H9 (cell line): ENCODE data around the gene MACROH2A1. TPM values are rescaled to one million over a fixed set of nuclear protein-coding genes. Genes with fewer than 3 reads are reported as not detected.

Source experiments
- DNase-seq: peaks from one replicate; pipeline ENCODE4 v3.0.0-alpha.2; 2017
- H2AFZ ChIP-seq: one replicate; pipeline ENCODE4 v1.6.1; 2013; ENCODE audit warnings: mild to moderate bottlenecking, low read length, control low read depth, moderate library complexity
- H2AK5ac ChIP-seq: 2 replicates; pipeline ENCODE4 v1.6.1; 2013; ENCODE audit warnings: low read length, control low read depth, mixed read lengths; ENCODE audit not compliant: insufficient read length
- H2BK120ac ChIP-seq: one replicate; pipeline ENCODE4 v1.6.1; 2013; ENCODE audit warnings: low read depth, mild to moderate bottlenecking, low read length, control low read depth, inconsistent platforms; ENCODE audit not compliant: poor library complexity, severe bottlenecking
- H2BK12ac ChIP-seq: 2 replicates; pipeline ENCODE4 v1.6.1; 2013; ENCODE audit warnings: low read length, control low read depth, mixed read lengths, low read depth; ENCODE audit not compliant: insufficient read length
- H2BK15ac ChIP-seq: 2 replicates; pipeline ENCODE4 v1.6.1; 2013; ENCODE audit warnings: low read depth, low read length, control low read depth
- H2BK20ac ChIP-seq: one replicate; pipeline ENCODE4 v1.6.1; 2013; ENCODE audit warnings: low read depth, mild to moderate bottlenecking, low read length, control low read depth, inconsistent platforms; ENCODE audit not compliant: poor library complexity, severe bottlenecking
- H2BK5ac ChIP-seq: 2 replicates; pipeline ENCODE4 v1.6.1; 2013; ENCODE audit warnings: low read length, control low read depth, mixed read lengths; ENCODE audit not compliant: insufficient read length
- H3K14ac ChIP-seq: 2 replicates; pipeline ENCODE4 v1.6.1; 2013; ENCODE audit warnings: low read length, control low read depth; ENCODE audit not compliant: insufficient read depth
- H3K18ac ChIP-seq: 2 replicates; pipeline ENCODE4 v1.6.1; 2013; ENCODE audit warnings: low read depth, mild to moderate bottlenecking, mixed read lengths, low read length, control low read depth; ENCODE audit not compliant: insufficient read length
- H3K23ac ChIP-seq: 2 replicates; pipeline ENCODE4 v1.6.1; 2013; ENCODE audit warnings: low read length, control low read depth, mixed read lengths, low read depth; ENCODE audit not compliant: insufficient read length
- H3K23me2 ChIP-seq: 2 replicates; pipeline ENCODE4 v1.6.1; 2013; ENCODE audit warnings: low read depth, mild to moderate bottlenecking, mixed read lengths, low read length, control low read depth; ENCODE audit not compliant: insufficient read length, poor library complexity, severe bottlenecking
- H3K27ac ChIP-seq: 2 replicates; pipeline ENCODE4 v1.5.1; 2013; ENCODE audit warnings: low read length, control low read depth, mixed read lengths, low read depth; ENCODE audit not compliant: insufficient read length
- H3K27me3 ChIP-seq: 2 replicates; pipeline ENCODE4 v1.6.1; 2013; ENCODE audit warnings: low read length, control low read depth, inconsistent platforms; ENCODE audit not compliant: insufficient read depth
- H3K4ac ChIP-seq: 2 replicates; pipeline ENCODE4 v1.6.1; 2013; ENCODE audit warnings: low read depth, mild to moderate bottlenecking, control low read depth, inconsistent platforms, low read length, moderate library complexity
- H3K4me1 ChIP-seq: 2 replicates; pipeline ENCODE4 v1.6.1; 2013; ENCODE audit warnings: low read length, control low read depth, inconsistent platforms; ENCODE audit not compliant: insufficient read depth
- H3K4me2 ChIP-seq: 2 replicates; pipeline ENCODE4 v1.6.1; 2013; ENCODE audit warnings: low read length, control low read depth, mixed read lengths; ENCODE audit not compliant: insufficient read length, insufficient read depth
- H3K56ac ChIP-seq: 2 replicates; pipeline ENCODE4 v1.6.1; 2013; ENCODE audit warnings: low read depth, mild to moderate bottlenecking, mixed read lengths, low read length, control low read depth; ENCODE audit not compliant: insufficient read length
- H3K79me1 ChIP-seq: 2 replicates; pipeline ENCODE4 v1.6.1; 2013; ENCODE audit warnings: low read depth, mild to moderate bottlenecking, moderate library complexity, low read length, control low read depth, inconsistent platforms; ENCODE audit not compliant: insufficient read depth, poor library complexity, severe bottlenecking
- H3K79me2 ChIP-seq: 2 replicates; pipeline ENCODE4 v1.6.1; 2013; ENCODE audit warnings: low read length, control low read depth, inconsistent platforms; ENCODE audit not compliant: insufficient read depth
- H3K9ac ChIP-seq: 2 replicates; pipeline ENCODE4 v1.6.1; 2013; ENCODE audit warnings: low read length, control low read depth, mixed read lengths; ENCODE audit not compliant: insufficient read length; ENCODE audit errors: extremely low read depth
- H3K9me3 ChIP-seq: one replicate; pipeline ENCODE4 v1.6.1; 2013; ENCODE audit warnings: low read depth, low read length, inconsistent platforms; ENCODE audit not compliant: control insufficient read depth
- H3T11ph ChIP-seq: one replicate; pipeline ENCODE4 v1.6.1; 2013; ENCODE audit warnings: mild to moderate bottlenecking, low read length, control low read depth, inconsistent platforms
- H4K20me1 ChIP-seq: one replicate; pipeline ENCODE4 v1.6.1; 2013; ENCODE audit not compliant: control insufficient read depth, insufficient read length, insufficient read depth
- H4K5ac ChIP-seq: 2 replicates; pipeline ENCODE4 v1.6.1; 2013; ENCODE audit warnings: low read depth, mild to moderate bottlenecking, mixed read lengths, low read length, control low read depth; ENCODE audit not compliant: insufficient read length
- H4K8ac ChIP-seq: replicated peaks from 2 replicates; pipeline ENCODE4 v1.6.1; 2013; ENCODE audit warnings: low read length, control low read depth, mixed read lengths, low read depth; ENCODE audit not compliant: insufficient read length
- H4K91ac ChIP-seq: 2 replicates; pipeline ENCODE4 v1.6.1; 2013; ENCODE audit warnings: low read depth, mild to moderate bottlenecking, moderate library complexity, mixed read lengths, low read length, control low read depth; ENCODE audit not compliant: insufficient read length
- H3K27ac Mint-ChIP-seq, 3 experiments: 2 replicates in 2 of 3; 3 replicates in 1 of 3; pipeline ENCODE4 v1.8.0; 2020 to 2021; ENCODE audit warnings: mixed read lengths in 3 of 3, mild to moderate bottlenecking in 1 of 3, moderate library complexity in 1 of 3
- H3K27me3 Mint-ChIP-seq: 2 replicates; pipeline ENCODE4 v1.8.0; 2021; ENCODE audit warnings: low read depth, mild to moderate bottlenecking, moderate library complexity, mixed read lengths
- H3K36me3 Mint-ChIP-seq, 3 experiments: 2 replicates in 2 of 3; 3 replicates in 1 of 3; pipeline ENCODE4 v1.8.0; 2020 to 2021; ENCODE audit warnings: low read depth in 3 of 3, mixed read lengths in 3 of 3; ENCODE audit not compliant: insufficient read depth in 1 of 3
- H3K4me1 Mint-ChIP-seq, 2 experiments: 2 replicates each; pipeline ENCODE4 v1.8.0; 2020; ENCODE audit warnings: mixed read lengths in 2 of 2
- H3K4me3 Mint-ChIP-seq, 2 experiments: 2 replicates in 1 of 2; 3 replicates in 1 of 2; pipeline ENCODE4 v1.8.0; 2020 to 2021; ENCODE audit warnings: mild to moderate bottlenecking in 2 of 2, mixed read lengths in 2 of 2, moderate library complexity in 1 of 2
- H3K9me3 Mint-ChIP-seq, 2 experiments: 2 replicates in 1 of 2; 3 replicates in 1 of 2; pipeline ENCODE4 v1.8.0; 2020; ENCODE audit warnings: mild to moderate bottlenecking in 2 of 2, mixed read lengths in 2 of 2, moderate library complexity in 1 of 2
- CTCF ChIP-seq: fragments of 200-600 bp; sonication (generic); conservative IDR thresholded peaks from 3 replicates; pipeline ENCODE4 v1.8.0; 2021; ENCODE audit warnings: antibody characterized with exemption, mild to moderate bottlenecking
- WGBS: extraction: QIAGEN DNeasy Blood & Tissue Kit; methylation state at CpG from one replicate; pipeline ENCODE4 v1.1.7; 2013; ENCODE audit warnings: missing lambda C conversion rate, low lambda C conversion rate, mixed read lengths; ENCODE audit not compliant: insufficient read length; ENCODE audit errors: extremely low coverage; 5-methylcytosine and 5-hydroxymethylcytosine counted together
- total RNA-seq: library from RNA; stranded (reverse); gene quantifications from 2 replicates; pipeline ENCODE4 v1.2.1, GENCODE V29; 2021

Gene MACROH2A1
- total RNA-seq, 1 experiment from 2014 or later = 111 TPM

- Histone ChIP-seq H2BK20ac (no peak overlapping the region), H2BK120ac (no peak overlapping the region), H2BK15ac (no peak overlapping the region), H2AK5ac (no peak overlapping the region), H3K4me1 (no peaks in the 10 kb centered on the region), H3T11ph (no peak overlapping the region), H3K56ac (no peak overlapping the region), H4K20me1 (no peaks in the 10 kb centered on the region), H3K79me2 (no peaks in the 10 kb centered on the region), H3K18ac (no peak overlapping the region), H4K5ac (no peak overlapping the region), H4K8ac (no peak overlapping the region), H3K9ac (no peak overlapping the region), H2AFZ (no peak overlapping the region), H2BK12ac (no peak overlapping the region), H3K23me2 (no peaks in the 10 kb centered on the region), H3K23ac (no peak overlapping the region), H3K14ac (no peak overlapping the region), H3K79me1 (no peaks in the 10 kb centered on the region), H3K27me3 (no peaks in the 10 kb centered on the region), H2BK5ac (no peak overlapping the region), H3K27ac (no peak overlapping the region), H3K4ac (no peak overlapping the region), H3K9me3 (no peaks in the 10 kb centered on the region), H3K4me2 (no peak overlapping the region), H4K91ac (no peak overlapping the region)
- Mint-ChIP-seq H3K36me3 (peaks cover 0 to 4% (median 0%) of the 10 kb centered on the region in 3 experiments; a peak in 1 of 7 replicates), H3K27ac (no peak overlapping the region), H3K27me3 (peaks cover 9% of the 10 kb centered on the region), H3K4me3 (no peak overlapping the region), H3K9me3 (no peaks in the 10 kb centered on the region), H3K4me1 (peaks cover 0 to 5% of the 10 kb centered on the region in 2 experiments; a peak in 1 of 4 replicates)
- no peak for TF ChIP-seq CTCF
- WGBS = no CpG with 5 or more reads among the region's 5 CpGs
- DNase-seq = no peak
Observed at GRCh38 chr5:135328128-135328687, 70.8 kb downstream of the MACROH2A1 start.
